Activated CD4-positive, alpha-beta T cell treated with anti-CD3 and anti-CD28 coated beads, Interleukin-2, amount 50 U/mL, for 48 hours (primary cell): ENCODE data around the gene HOXA4.

Experiments used
- DNase-seq, 2 experiments: peaks; one replicate each; pipeline ENCODE4 v3.0.0-alpha.2; 2020

The HOXA4 gene

GRCh38 chr7:27169658-27170425 is 39.3 kb upstream of the HOXA4 start:
- DNase-seq = no peak

GRCh38 chr7:27168265-27168947 is 37.8 kb upstream of the HOXA4 start:
- DNase-seq = peak in 1 of 2 experiments; percentile 37

DNA sequence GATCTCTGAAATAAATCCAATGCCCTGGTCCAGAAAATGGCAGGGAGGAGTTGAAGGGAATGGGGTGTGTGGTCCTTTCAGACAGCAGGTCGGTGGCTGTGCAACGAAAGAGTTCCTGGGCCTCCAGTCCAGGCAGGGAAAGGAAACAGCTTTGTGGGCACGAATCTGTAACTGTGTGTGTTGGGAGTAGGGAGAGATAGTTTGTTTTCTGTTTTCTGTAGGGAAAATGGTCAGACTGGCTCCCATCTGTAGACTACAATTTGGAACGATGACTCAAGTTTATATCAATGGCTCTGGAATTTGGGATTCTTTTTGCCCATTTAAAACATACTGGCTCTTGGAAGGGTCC is 37.3 kb upstream of the HOXA4 start:
- no peak for DNase-seq

DNA sequence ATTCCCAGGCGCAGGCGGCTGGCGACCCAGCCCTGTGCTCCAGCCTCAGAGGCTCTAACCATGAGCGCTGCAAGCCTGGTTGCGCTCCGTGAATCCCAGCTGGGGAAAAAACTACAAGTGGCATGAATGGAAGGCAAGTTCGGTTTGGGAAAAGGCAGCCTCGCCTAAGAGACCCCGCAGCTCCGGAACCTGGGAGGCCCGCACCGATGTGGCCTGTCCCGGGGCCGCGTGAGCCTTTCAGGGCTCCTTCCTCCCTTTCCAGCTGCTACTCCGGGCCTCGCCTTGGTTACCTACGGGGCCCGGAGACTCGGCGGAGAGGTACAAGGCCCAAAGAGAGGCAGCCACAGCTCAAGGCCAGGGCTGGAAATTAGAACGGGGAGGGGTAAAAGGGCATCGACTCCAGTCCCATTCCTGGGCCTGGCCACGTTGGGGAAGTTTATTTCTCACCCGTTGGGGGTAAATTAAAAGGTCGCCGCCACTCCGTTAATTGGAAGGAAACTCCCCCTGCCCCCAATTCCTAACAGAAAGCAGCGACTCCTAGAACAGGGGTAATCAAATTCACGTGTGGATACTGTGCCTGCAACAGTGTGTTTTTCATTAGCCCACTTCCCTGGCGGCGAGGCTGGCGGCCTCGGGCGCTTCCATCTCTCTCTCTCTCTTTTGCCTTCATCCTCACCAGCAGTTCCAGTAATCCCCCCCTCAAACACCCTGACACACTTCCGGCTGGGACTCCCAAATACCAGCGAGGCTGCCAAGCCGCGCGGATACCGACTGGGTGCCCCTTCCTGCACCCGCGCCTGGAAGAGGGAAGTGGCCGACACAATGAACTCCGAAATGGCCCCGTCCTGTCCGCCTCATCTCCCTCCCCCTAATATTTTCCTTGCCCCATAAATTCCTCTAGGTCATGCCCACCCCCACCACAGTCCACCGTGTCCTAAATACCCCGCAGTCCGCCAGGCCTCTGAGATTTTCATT is 36.3 kb upstream of the HOXA4 start:
- no peak for DNase-seq

DNA sequence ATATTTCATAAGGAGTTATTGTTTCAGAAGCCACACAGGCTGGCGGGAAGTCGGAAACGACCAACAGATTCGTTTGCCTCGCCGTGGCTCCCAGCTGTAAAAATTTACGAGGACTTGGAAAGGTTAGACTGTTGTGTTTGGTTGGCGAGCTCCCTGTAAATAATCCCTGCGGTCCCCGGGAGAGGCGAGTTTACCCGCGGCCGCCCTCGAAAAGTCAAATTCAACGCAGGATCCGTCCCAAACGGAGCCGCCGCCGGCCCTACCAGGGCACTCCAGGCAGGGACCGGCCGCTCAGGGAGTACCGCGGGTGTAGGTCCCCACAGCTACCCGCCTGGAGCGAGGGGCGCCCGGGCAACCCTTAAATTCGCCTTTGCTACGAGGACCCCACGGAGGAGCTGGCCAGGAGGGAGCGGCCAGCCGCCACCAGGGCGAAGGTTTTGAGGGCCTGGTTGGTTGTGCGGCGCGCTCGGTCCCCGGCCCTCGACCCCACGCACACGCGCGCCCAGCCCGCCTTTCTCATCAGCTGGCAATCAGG is 35.5 kb upstream of the HOXA4 start:
- no peak for DNase-seq

DNA sequence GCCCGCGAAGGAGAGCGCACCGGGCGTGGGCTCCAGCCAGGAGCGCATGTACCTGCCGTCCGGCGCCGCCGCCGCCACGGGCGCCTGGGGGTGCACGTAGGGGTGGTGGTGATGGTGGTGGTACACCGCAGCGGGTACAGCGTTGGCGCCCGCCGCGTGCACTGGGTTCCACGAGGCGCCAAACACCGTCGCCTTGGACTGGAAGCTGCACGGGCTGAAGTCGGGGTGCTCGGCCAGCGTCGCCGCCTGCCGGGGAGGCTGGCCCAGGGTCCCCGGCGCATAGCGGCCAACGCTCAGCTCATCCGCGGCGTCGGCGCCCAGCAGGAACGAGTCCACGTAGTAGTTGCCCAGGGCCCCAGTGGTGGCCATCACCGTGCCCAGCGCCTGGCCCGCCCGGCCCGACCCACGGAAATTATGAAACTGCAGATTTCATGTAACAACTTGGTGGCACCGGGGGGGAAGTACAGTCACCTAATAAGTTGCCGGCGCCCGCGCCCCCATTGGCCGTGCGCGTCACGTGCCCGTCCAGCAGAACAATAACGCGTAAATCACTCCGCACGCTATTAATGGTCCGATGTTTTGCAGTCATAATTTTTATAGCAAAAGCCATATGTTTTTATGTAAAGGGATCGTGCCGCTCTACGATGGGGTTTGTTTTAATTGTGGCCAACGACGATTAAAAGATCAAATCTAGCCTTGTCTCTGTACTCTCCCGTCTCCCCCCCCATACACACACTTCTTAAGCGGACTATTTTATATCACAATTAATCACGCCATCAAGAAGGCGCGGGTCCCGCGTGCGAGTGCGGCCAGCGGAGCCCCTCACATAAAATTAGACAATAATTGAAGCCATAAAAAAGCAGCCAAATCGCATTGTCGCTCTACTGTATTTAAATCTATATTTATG is 34.8 kb upstream of the HOXA4 start, which contains the start of gene HOXA9:
Gene HOXA9, minus strand, starts transcription at position 449 of the 907 bp plus-strand sequence. Its CDS starts 80 bp downstream, at position 369.
- DNase-seq = peak in 1 of 2 experiments; percentile 15

- no peak for DNase-seq
Measured at GRCh38 chr7:27164367-27165088, 34.0 kb upstream of the HOXA4 start.

- no peak for DNase-seq
Measured at GRCh38 chr7:27164045-27164366, 33.4 kb upstream of the HOXA4 start.

DNA sequence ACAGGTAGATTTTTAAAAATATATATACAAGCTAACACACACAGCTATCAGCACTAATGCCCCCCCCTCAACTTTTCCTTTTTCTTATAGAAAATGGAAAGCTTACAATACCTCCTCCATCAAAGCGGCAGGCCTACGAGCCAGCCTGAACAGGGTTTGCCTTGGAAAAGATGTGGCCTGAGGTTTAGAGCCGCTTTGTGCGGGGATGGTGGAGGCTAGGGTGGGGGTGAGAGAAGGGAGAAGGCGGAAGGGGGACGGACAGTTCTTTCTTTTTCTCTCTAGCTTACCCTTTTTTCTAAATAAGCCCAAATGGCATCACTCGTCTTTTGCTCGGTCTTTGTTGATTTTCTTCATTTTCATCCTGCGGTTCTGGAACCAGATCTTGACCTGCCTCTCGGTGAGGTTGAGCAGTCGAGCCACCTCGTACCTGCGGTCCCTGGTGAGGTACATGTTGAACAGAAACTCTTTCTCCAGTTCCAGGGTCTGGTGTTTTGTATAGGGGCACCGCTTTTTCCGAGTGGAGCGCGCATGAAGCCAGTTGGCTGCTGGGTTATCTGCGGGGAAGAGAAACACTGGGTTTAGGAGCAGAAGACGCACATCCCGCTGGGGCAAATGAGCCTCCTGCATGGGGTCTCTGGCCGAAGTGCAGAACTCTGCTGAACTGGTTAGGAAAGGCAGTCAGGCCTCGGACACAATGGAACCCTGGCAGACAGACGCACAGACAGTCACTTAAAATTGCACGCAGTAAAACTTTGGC is 32.9 kb upstream of the HOXA4 start:
- DNase-seq = no peak

- no peak for DNase-seq
Measured at GRCh38 chr7:27162561-27163287, 32.2 kb upstream of the HOXA4 start.

GRCh38 chr7:27161721-27162560 is 31.4 kb upstream of the HOXA4 start:
- no peak for DNase-seq

DNA sequence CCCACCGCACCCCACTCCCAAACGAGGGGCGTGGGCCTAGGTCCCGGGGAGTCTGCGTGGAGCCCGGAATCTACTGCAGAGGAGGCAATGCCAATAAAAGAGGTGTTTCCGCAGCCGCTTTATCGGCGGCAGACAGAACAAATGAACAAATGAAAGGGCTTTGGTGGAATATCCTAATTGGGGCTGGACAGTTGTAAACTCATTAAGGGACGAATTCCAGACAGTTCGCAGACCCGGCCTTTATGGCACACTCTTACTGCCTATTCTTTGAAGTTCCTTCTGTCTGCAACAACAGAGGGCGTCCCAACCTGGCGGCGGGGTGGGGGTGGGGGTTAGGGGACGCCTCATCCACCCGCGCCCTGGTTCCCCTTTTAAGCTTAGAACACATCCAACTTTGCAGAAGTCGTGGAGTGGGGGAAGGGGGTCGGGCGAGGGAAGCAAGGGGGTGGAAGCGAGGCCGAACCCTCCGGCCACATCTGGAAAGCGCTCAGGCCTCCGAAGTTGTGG is 30.7 kb upstream of the HOXA4 start:
- DNase-seq = no peak

- DNase-seq = peak; percentile 88
Measured at GRCh38 chr7:27160546-27161213, 30.1 kb upstream of the HOXA4 start.

GRCh38 chr7:27160145-27160545 is 29.6 kb upstream of the HOXA4 start:
- DNase-seq = no peak

DNA sequence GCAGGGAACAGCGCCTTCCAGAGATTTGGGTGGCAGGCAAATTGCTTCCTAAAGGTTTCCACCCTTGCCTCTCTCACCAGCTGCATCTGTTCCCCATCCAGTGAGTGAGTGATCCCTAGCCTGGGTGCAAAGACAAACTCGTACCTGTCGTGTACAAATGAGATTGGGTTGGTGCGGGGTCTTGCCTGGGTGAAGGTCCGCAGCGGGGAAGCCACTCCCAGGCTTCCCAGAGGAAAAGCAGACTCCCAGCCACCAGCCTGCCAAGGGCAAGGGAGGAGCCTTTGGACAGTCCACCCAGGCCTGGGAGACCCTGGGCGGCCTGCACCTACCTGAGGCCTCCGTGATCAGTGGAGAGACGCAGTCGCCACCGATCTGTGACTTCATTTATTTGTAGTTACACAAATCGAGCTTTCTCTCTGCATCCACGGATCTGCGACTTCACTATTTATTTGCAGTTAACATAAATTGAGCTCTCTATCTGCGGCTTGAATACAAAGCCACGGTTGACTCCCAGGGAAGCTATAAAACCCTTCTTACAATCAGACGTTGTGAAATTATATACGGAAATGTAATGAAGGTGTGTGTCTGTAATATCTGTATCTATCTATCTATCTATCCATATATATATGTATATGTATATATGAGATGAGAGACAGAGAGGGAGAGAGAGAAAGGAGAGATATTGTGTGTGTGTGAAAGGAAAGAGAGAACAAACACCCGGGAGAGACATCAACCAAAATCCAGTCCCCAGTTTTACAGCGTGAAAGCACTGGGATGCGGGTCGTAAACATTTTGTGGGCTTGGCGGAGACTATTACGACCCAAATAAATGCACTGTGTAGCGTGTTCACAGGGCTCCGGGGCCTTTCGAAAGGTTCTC is 28.9 kb upstream of the HOXA4 start:
- no peak for DNase-seq

GRCh38 chr7:27158436-27159265 is 28.1 kb upstream of the HOXA4 start:
- no peak for DNase-seq
